H1 (cell line): ENCODE measurements around the gene TBX21. TPM values are rescaled to one million over a fixed set of nuclear protein-coding genes. Genes with fewer than 3 reads are reported as not detected.

Source experiments
- CTCF ChIA-PET: fragments of 300-600 bp; sonication (Branson Sonifier 250); formaldehyde crosslinking; loops from one replicate; lab custom pipeline; 2021; ENCODE audit not compliant: partially characterized antibody; lab: Charles Lee
- POLR2A ChIA-PET: fragments of 300-600 bp; sonication (Branson Sonifier 250); formaldehyde crosslinking; loops from one replicate; lab custom pipeline; 2021; ENCODE audit warnings: inconsistent platforms; ENCODE audit not compliant: partially characterized antibody; lab: Charles Lee
- DNase-seq, 2 experiments: peaks; one replicate each; pipeline versions ENCODE4 v3.0.0 to v3.0.0-alpha.2; 2010 to 2022; ENCODE audit warnings: low spot score in 2 of 2, low read depth in 1 of 2, mixed read lengths in 1 of 2
- FAIRE-seq: peaks from 2 replicates; lab custom pipeline; 2011; peaks lifted over from hg19 to GRCh38; lab: Jason Lieb, UNC
- H2AFZ ChIP-seq: 2 replicates; pipeline ENCODE4 v1.8.1; 2012; ENCODE audit warnings: low read length, inconsistent platforms
- H2AK5ac ChIP-seq: 2 replicates; pipeline ENCODE4 v1.6.1; 2013; ENCODE audit warnings: low read depth, low read length
- H2BK120ac ChIP-seq: replicated peaks from 2 replicates; pipeline ENCODE3; 2013; ENCODE audit warnings: low read depth, low read length, inconsistent platforms
- H2BK12ac ChIP-seq: 2 replicates; pipeline ENCODE4 v1.6.1; 2013; ENCODE audit warnings: low read depth, low read length
- H2BK15ac ChIP-seq: 2 replicates; pipeline ENCODE4 v1.6.1; 2013; ENCODE audit warnings: low read length
- H2BK20ac ChIP-seq: 2 replicates; pipeline ENCODE4 v1.6.1; 2013; ENCODE audit warnings: low read length
- H2BK5ac ChIP-seq: 2 replicates; pipeline ENCODE4 v1.6.1; 2013; ENCODE audit warnings: low read depth, low read length
- H3K14ac ChIP-seq: 2 replicates; pipeline ENCODE4 v1.6.1; 2013; ENCODE audit warnings: inconsistent platforms; ENCODE audit not compliant: insufficient read length
- H3K18ac ChIP-seq: 2 replicates; pipeline ENCODE4 v1.6.1; 2013; ENCODE audit warnings: low read length; ENCODE audit errors: extremely low read depth
- H3K23ac ChIP-seq: 2 replicates; pipeline ENCODE4 v1.6.1; 2013; ENCODE audit warnings: inconsistent platforms; ENCODE audit not compliant: insufficient read length
- H3K23me2 ChIP-seq: 2 replicates; pipeline ENCODE4 v1.6.1; 2013; ENCODE audit warnings: low read depth, low read length
- H3K27ac ChIP-seq: 2 replicates; pipeline ENCODE4 v1.6.1; 2011; ENCODE audit warnings: low read depth, low read length, inconsistent platforms
- H3K27me3 ChIP-seq, 4 experiments: replicated peaks in 1 of 4; 1 replicate in 1 of 4; 2 replicates in 3 of 4; pipeline versions ENCODE4 v1.6.1 to v1.8.1; 2011 to 2013; ENCODE audit warnings: low read length in 3 of 4, mild to moderate bottlenecking in 3 of 4, inconsistent platforms in 2 of 4, mixed read lengths in 2 of 4, moderate library complexity in 1 of 4; ENCODE audit not compliant: control insufficient read depth in 3 of 4, insufficient read depth in 3 of 4; ENCODE audit errors: extremely low read depth in 1 of 4
- H3K36me3 ChIP-seq, 4 experiments: 2 replicates each; pipeline versions ENCODE4 v1.6.1 to v1.8.1; 2011 to 2013; ENCODE audit warnings: mild to moderate bottlenecking in 4 of 4, low read length in 3 of 4, moderate library complexity in 2 of 4, control low read depth in 1 of 4, inconsistent platforms in 1 of 4; ENCODE audit not compliant: insufficient read depth in 4 of 4, control insufficient read depth in 2 of 4
- H3K4ac ChIP-seq: replicated peaks from 2 replicates; pipeline ENCODE3; 2013; ENCODE audit warnings: low read length, low read depth, mixed read lengths, inconsistent platforms; ENCODE audit not compliant: insufficient read length
- H3K4me1 ChIP-seq, 4 experiments: replicated peaks in 1 of 4; 1 replicate in 1 of 4; 2 replicates in 3 of 4; pipeline versions ENCODE4 v1.6.1 to v1.8.1; 2011 to 2013; ENCODE audit warnings: low read length in 3 of 4, inconsistent platforms in 2 of 4, mixed read lengths in 1 of 4; ENCODE audit not compliant: insufficient read depth in 4 of 4, control insufficient read depth in 3 of 4
- H3K4me2 ChIP-seq, 2 experiments: 2 replicates each; pipeline versions ENCODE4 v1.6.1 to v1.8.1; 2011 to 2013; ENCODE audit warnings: low read depth in 2 of 2, low read length in 2 of 2, control low read depth in 1 of 2, inconsistent platforms in 1 of 2, mild to moderate bottlenecking in 1 of 2; ENCODE audit not compliant: insufficient read depth in 1 of 2
- H3K4me3 ChIP-seq, 4 experiments: fragments of 200-600, 300-600 bp in 1 of 4; sonication (generic), shearing (Covaris generic), sonication (Bioruptor Twin) in 1 of 4; 2 replicates each; pipeline versions ENCODE4 v1.5.1 to v1.8.1; 2011 to 2016; ENCODE audit warnings: low read length in 4 of 4, low read depth in 3 of 4, control low read depth in 2 of 4, inconsistent platforms in 2 of 4, mild to moderate bottlenecking in 2 of 4, mixed read lengths in 1 of 4, moderate library complexity in 1 of 4; ENCODE audit not compliant: insufficient read depth in 2 of 4; ENCODE audit errors: extremely low read depth in 1 of 4
- H3K56ac ChIP-seq: replicated peaks from 2 replicates; pipeline ENCODE3; 2013; ENCODE audit warnings: low read depth, mild to moderate bottlenecking, mixed read lengths, low read length, inconsistent platforms; ENCODE audit not compliant: insufficient read length
- H3K79me1 ChIP-seq: 2 replicates; pipeline ENCODE4 v1.6.1; 2013; ENCODE audit warnings: low read depth, low read length, control low read depth
- H3K79me2 ChIP-seq, 2 experiments: 2 replicates each; pipeline versions ENCODE4 v1.6.1 to v1.8.1; 2012 to 2013; ENCODE audit warnings: low read length in 2 of 2, mild to moderate bottlenecking in 2 of 2, inconsistent platforms in 1 of 2; ENCODE audit not compliant: insufficient read depth in 2 of 2, control insufficient read depth in 1 of 2
- H3K9ac ChIP-seq, 4 experiments: replicated peaks in 1 of 4; 1 replicate in 1 of 4; 2 replicates in 3 of 4; pipeline versions ENCODE4 v1.6.1 to v1.8.1; 2011 to 2013; ENCODE audit warnings: low read depth in 3 of 4, low read length in 3 of 4, control low read depth in 2 of 4, mild to moderate bottlenecking in 2 of 4, moderate library complexity in 2 of 4, inconsistent platforms in 1 of 4; ENCODE audit errors: extremely low read depth in 1 of 4
- H3K9me3 ChIP-seq, 2 experiments: 2 replicates each; pipeline versions ENCODE4 v1.6.1 to v1.8.1; 2012 to 2013; ENCODE audit warnings: mild to moderate bottlenecking in 2 of 2, moderate library complexity in 2 of 2, control low read depth in 1 of 2, inconsistent platforms in 1 of 2, low read depth in 1 of 2, low read length in 1 of 2, mixed read lengths in 1 of 2; ENCODE audit not compliant: insufficient read depth in 2 of 2
- H4K20me1 ChIP-seq, 2 experiments: replicated peaks in 1 of 2; 2 replicates each; pipeline versions ENCODE3 to v1.8.1; 2011 to 2013; ENCODE audit warnings: inconsistent platforms in 2 of 2, low read length in 2 of 2, mild to moderate bottlenecking in 1 of 2; ENCODE audit not compliant: insufficient read depth in 2 of 2, control insufficient read depth in 1 of 2
- H4K5ac ChIP-seq: 2 replicates; pipeline ENCODE4 v1.6.1; 2013; ENCODE audit warnings: low read length, low read depth, mixed read lengths, inconsistent platforms; ENCODE audit not compliant: insufficient read length
- H4K8ac ChIP-seq: 2 replicates; pipeline ENCODE4 v1.8.0; 2013; ENCODE audit warnings: mild to moderate bottlenecking, moderate library complexity, low read length, inconsistent platforms; ENCODE audit not compliant: insufficient read depth; ENCODE audit errors: extremely low read depth
- H4K91ac ChIP-seq: replicated peaks from 2 replicates; pipeline ENCODE3; 2013; ENCODE audit warnings: low read length, mixed read lengths, inconsistent platforms; ENCODE audit not compliant: insufficient read length
- BRCA1 ChIP-seq: IDR thresholded peaks from 2 replicates; pipeline ENCODE4 v1.6.1; 2012; ENCODE audit warnings: low read depth, low read length, improper control_type of control experiment
- EZH2 ChIP-seq: fragments of 200-600 bp; sonication (generic); IDR thresholded peaks from 2 replicates; pipeline ENCODE4 v1.7.1; 2012; ENCODE audit warnings: low read depth, mild to moderate bottlenecking, moderate library complexity, low read length, inconsistent platforms; ENCODE audit not compliant: severe bottlenecking
- HDAC6 ChIP-seq: IDR thresholded peaks from one replicate; pipeline ENCODE4 v1.7.1; 2012; ENCODE audit warnings: low read depth, mild to moderate bottlenecking, inconsistent platforms, low read length, moderate library complexity
- MAFK ChIP-seq: IDR thresholded peaks from 2 replicates; pipeline ENCODE4 v1.6.1; 2012; ENCODE audit warnings: low read depth, mild to moderate bottlenecking, improper control_type of control experiment, low read length
- RBBP5 ChIP-seq: IDR thresholded peaks from 2 replicates; pipeline ENCODE4 v1.7.1; 2012; ENCODE audit warnings: low read depth, mild to moderate bottlenecking, inconsistent platforms, low read length, moderate library complexity, borderline replicate concordance
- RNF2 ChIP-seq: fragments of 200-900, 300-1000 bp; sonication (generic); IDR thresholded peaks from 2 replicates; pipeline ENCODE4 v1.7.1; 2016; ENCODE audit warnings: borderline replicate concordance, low read depth, mild to moderate bottlenecking, antibody characterized with exemption, low read length; ENCODE audit not compliant: poor library complexity, severe bottlenecking; ENCODE audit errors: missing control alignments
- SP1 ChIP-seq: IDR thresholded peaks from 2 replicates; pipeline ENCODE4 v1.6.1; 2011; ENCODE audit warnings: low read depth, low read length
- ZNF274 ChIP-seq: IDR thresholded peaks from 2 replicates; pipeline ENCODE4 v1.7.0; 2012; ENCODE audit warnings: low read length, borderline replicate concordance; ENCODE audit errors: extremely low read depth
- WGBS, 2 experiments: shearing (Covaris generic) in 1 of 2; methylation state at CpG; one replicate each; pipeline versions ENCODE4 v1.1.6 to v1.1.7; 2013 to 2015; ENCODE audit warnings: low lambda C conversion rate in 2 of 2, mixed read lengths in 2 of 2, inconsistent platforms in 1 of 2, low coverage in 1 of 2, missing lambda C conversion rate in 1 of 2; ENCODE audit not compliant: insufficient replicate concordance in 2 of 2, insufficient coverage in 1 of 2, insufficient read length in 1 of 2; ENCODE audit errors: extremely low coverage in 1 of 2, missing lambda C conversion rate in 1 of 2; 5-methylcytosine and 5-hydroxymethylcytosine counted together
- polyA plus RNA-seq, 7 experiments: library from polyadenylated mRNA; depleted of rRNA in 3 of 7; stranded (reverse) in 5 of 7; unstranded in 2 of 7; fragments of >200 nt in 5 of 7; fragments of 200-250 nt in 2 of 7; gene quantifications; 1 replicate in 5 of 7; 2 replicates in 1 of 7; 4 replicates in 1 of 7; pipeline versions ENCODE4 v1.2.1 to v1.2.3, GENCODE V29; 2011 to 2013; ENCODE audit warnings: missing spikeins in 2 of 7, mixed read lengths in 2 of 7
- total RNA-seq: library from RNA; stranded (reverse); fragmentation: NEBNext Ultra II Directional; extraction: Animal tissue kit (Norgen Biotek cat#: 25700); gene quantifications from 2 replicates; pipeline ENCODE4 v1.2.1, GENCODE V29; 2021

TBX21 gene
- total and polyA plus RNA-seq, 2 of the 8 experiments (the other 6 are each of a cell fraction or from before 2014, with no cell fraction given) = not detected

DNA sequence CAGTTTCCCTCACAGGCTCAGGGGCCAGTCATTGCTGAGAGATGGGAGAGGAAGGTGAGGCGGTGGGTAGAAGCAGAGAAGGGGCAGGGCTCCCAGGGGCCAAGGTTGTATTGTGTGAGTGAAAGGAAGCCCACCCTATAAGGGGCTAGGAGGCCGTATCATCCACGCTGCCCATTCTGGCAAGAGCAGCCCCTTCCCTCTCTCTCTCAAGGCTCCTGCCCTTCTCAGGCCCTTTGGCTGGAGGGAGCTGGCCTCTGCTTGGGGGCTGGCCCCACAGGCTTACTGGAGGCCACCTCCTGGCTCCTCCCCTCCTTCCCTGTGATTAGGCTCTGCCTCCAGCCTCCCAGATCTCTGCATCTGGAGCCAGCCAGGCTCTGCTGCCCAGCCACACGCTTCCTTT is 31.4 kb upstream of the TBX21 start:
- H4K91ac ChIP-seq = no peak overlapping the region
- H3K4ac ChIP-seq = no peak overlapping the region
- H2BK20ac ChIP-seq = no peak overlapping the region
- no peaks in the 10 kb centered on the region; the same call in 1 of the 2 replicates for H3K79me1 ChIP-seq
- H3K27me3 ChIP-seq = no peaks in the 10 kb centered on the region
- no peak overlapping the region for H3K18ac ChIP-seq
- no peak for DNase-seq
- no peak overlapping the region for H3K4me3 ChIP-seq
- H3K23ac ChIP-seq = no peak overlapping the region
- no peak overlapping the region for H2AFZ ChIP-seq
- no peak overlapping the region for H3K56ac ChIP-seq
- no peak overlapping the region for H4K5ac ChIP-seq
- H4K8ac ChIP-seq = no peak overlapping the region
- H2BK120ac ChIP-seq = no peak overlapping the region
- FAIRE-seq = no peak
- no peaks in the 10 kb centered on the region for H3K9me3 ChIP-seq
- TF ChIP-seq ZNF274 (no peak), BRCA1 (no peak), MAFK (no peak), SP1 (no peak), RBBP5 (no peak), HDAC6 (no peak), EZH2 (no peak), RNF2 (no peak)
- TF ChIP-seq, all 59 proteins: peak for 0
- no peaks in the 10 kb centered on the region; a peak in 1 of 7 replicates for H3K4me1 ChIP-seq
- WGBS, 2 experiments = 83% methylated on average over 4 of the region's 4 CpGs; no CpG with 5 or more reads in 1 of the 2 experiments
- H2BK15ac ChIP-seq = no peak overlapping the region
- peaks cover 0 to 3% (median 0%) of the 10 kb centered on the region in 4 experiments; a peak in 1 of 8 replicates for H3K36me3 ChIP-seq
- H2BK12ac ChIP-seq = no peak overlapping the region
- H3K23me2 ChIP-seq = no peaks in the 10 kb centered on the region
- H2BK5ac ChIP-seq = no peak overlapping the region
- no peak overlapping the region for H3K27ac ChIP-seq
- H3K4me2 ChIP-seq = no peak overlapping the region
- ChIA-PET POLR2A (interaction anchor here (0.7 to 41.8 kb wide), 6 partner anchors 9 to 40 kb away, joined by 3 to 1575 read pairs (median 4); partner anchors contain the start of gene KPNB1), CTCF (interaction anchor here (0.6 to 19.8 kb wide), 9 partner anchors 9 to 182 kb away, joined by 3 to 441 read pairs (median 8); partner anchors contain the start of gene TBX21)
- no peak overlapping the region for H3K14ac ChIP-seq
- no peaks in the 10 kb centered on the region for H3K79me2 ChIP-seq
- H3K9ac ChIP-seq = no peak overlapping the region
- H2AK5ac ChIP-seq = no peak overlapping the region
- peaks cover 0 to 4% of the 10 kb centered on the region in 2 experiments for H4K20me1 ChIP-seq
